ENCODE results near the gene CA12.
"Not testable (repeated sequence)": the region's sequence is repeated elsewhere in the genome, so short reads cannot be mapped to it uniquely, and the experiment has no call there.

Gene CA12

GRCh38 chr15:63381301-63382204 is at the start of gene CA12:
CA12 (minus strand) TSS chr15:63381846; CDS start chr15:63381720, 126 bp downstream.
- DNase-seq, result no peak

- DNase-seq, result no peak
Observed at GRCh38 chr15:63430766-63431451, 49.3 kb upstream of the CA12 start.

- no peak for DNase-seq
Observed at GRCh38 chr15:63426552-63426951, 44.9 kb upstream of the CA12 start.

GRCh38 chr15:63425426-63425985 is 43.9 kb upstream of the CA12 start:
- DNase-seq, result no peak

GRCh38 chr15:63422891-63423590 is 41.4 kb upstream of the CA12 start:
- DNase-seq, result no peak

- DNase-seq, result no peak
Observed at GRCh38 chr15:63421433-63421832, 39.8 kb upstream of the CA12 start.

GRCh38 chr15:63420333-63420747 is 38.7 kb upstream of the CA12 start:
- DNase-seq, result no peak

- no peak for DNase-seq
Observed at GRCh38 chr15:63418811-63419210, 37.2 kb upstream of the CA12 start.

GRCh38 chr15:63417721-63418120 is 36.1 kb upstream of the CA12 start:
- no peak for DNase-seq

- DNase-seq, result not testable (repeated sequence)
Observed at GRCh38 chr15:63417274-63417673, 35.6 kb upstream of the CA12 start.

- no peak for DNase-seq
Observed at GRCh38 chr15:63414474-63415120, 33.0 kb upstream of the CA12 start.

- no peak for DNase-seq
Observed at GRCh38 chr15:63412551-63412950, 30.9 kb upstream of the CA12 start.

- no peak for DNase-seq
Observed at GRCh38 chr15:63411866-63412265, 30.2 kb upstream of the CA12 start.

GRCh38 chr15:63409179-63409578 is 27.5 kb upstream of the CA12 start:
- DNase-seq, result no peak

- DNase-seq, result no peak
Observed at GRCh38 chr15:63408524-63408923, 26.9 kb upstream of the CA12 start.

GRCh38 chr15:63407612-63408011 is 26.0 kb upstream of the CA12 start:
- no peak for DNase-seq

- no peak for DNase-seq
Observed at GRCh38 chr15:63405683-63406390, 24.2 kb upstream of the CA12 start.

- DNase-seq, result no peak
Observed at GRCh38 chr15:63405159-63405558, 23.5 kb upstream of the CA12 start.

GRCh38 chr15:63403254-63403945 is 21.8 kb upstream of the CA12 start:
- no peak for DNase-seq

- no peak for DNase-seq
Observed at GRCh38 chr15:63402498-63403253, 21.0 kb upstream of the CA12 start.
